ENCODE measurements around the gene JUNB. TPM values are rescaled to one million over a fixed set of nuclear protein-coding genes. Genes with fewer than 3 reads are reported as not detected.

JUNB gene
- total and polyA plus RNA-seq, 10 of the 15 experiments (the other 5 are each of a cell fraction or from before 2014, with no cell fraction given) = 0.55 to 144 (median 68.3) TPM

DNA sequence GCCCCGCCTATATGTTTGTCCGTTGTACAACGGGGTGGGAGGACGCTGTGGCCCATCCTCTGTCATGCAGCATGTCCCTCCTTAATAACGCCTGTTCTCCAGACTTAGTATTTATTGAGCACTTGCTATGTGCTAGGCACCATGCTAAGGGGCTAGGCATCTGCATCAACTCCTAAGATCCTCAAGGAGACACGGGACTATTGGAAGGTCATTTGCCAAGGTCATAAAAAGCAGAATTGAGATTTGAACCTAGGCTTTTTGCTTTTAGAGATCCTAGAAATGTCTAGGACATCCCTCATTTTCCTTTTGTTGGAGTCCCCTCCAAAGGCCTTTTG is 45.2 kb downstream of the JUNB start:
- Histone ChIP-seq H3K9me3 (replicated peaks; ENCODE audit: control insufficient read depth, insufficient read depth, low read length) (no peaks in the 10 kb centered on the region; the same call in none of the 3 replicates), H3K79me2 (ENCODE audit: control insufficient read depth, insufficient read depth, low read length) (no peaks in the 10 kb centered on the region), H3K9ac (ENCODE audit: control insufficient read depth, insufficient read depth, low read length) (no peak overlapping the region), H3K36me3 (ENCODE audit: control insufficient read depth in 2 of 2, insufficient read depth in 2 of 2, low read length in 1 of 2) (no peaks in the 10 kb centered on the region), H3K4me3 (no peak overlapping the region), H2AFZ (ENCODE audit: control insufficient read depth, low read depth, low read length) (no peak overlapping the region), H4K20me1 (ENCODE audit: control insufficient read depth, insufficient read depth) (no peaks in the 10 kb centered on the region; the same call in 1 of the 2 replicates), H3K27me3 (replicated peaks in 1 of 2; ENCODE audit: control insufficient read depth in 2 of 2, insufficient read depth in 2 of 2, low read length in 1 of 2) (peaks cover 10 to 46% of the 10 kb centered on the region in 2 experiments), H3K4me2 (ENCODE audit: control insufficient read depth, insufficient read depth) (no peak overlapping the region), H3K27ac (ENCODE audit: control insufficient read depth, insufficient read depth) (no peak overlapping the region), H3K4me1 (ENCODE audit: control insufficient read depth, insufficient read depth, low read length) (peaks cover 7% of the 10 kb centered on the region; the same call in 1 of the 2 replicates)
- CTCF ChIA-PET = interaction anchor here (0.8 to 1.6 kb wide), 7 partner anchors 9 to 79 kb away, joined by 4 to 12 read pairs (median 5); partner anchors contain the start of genes PRDX2 and THSD8
- ATAC-seq (no peak), DNase-seq (ENCODE audit: low read depth, low spot score) (no peak), FAIRE-seq (no peak)
- in situ Hi-C loops (cut with MboI) = no loop called here
- TF ChIP-seq, protein P1, sequence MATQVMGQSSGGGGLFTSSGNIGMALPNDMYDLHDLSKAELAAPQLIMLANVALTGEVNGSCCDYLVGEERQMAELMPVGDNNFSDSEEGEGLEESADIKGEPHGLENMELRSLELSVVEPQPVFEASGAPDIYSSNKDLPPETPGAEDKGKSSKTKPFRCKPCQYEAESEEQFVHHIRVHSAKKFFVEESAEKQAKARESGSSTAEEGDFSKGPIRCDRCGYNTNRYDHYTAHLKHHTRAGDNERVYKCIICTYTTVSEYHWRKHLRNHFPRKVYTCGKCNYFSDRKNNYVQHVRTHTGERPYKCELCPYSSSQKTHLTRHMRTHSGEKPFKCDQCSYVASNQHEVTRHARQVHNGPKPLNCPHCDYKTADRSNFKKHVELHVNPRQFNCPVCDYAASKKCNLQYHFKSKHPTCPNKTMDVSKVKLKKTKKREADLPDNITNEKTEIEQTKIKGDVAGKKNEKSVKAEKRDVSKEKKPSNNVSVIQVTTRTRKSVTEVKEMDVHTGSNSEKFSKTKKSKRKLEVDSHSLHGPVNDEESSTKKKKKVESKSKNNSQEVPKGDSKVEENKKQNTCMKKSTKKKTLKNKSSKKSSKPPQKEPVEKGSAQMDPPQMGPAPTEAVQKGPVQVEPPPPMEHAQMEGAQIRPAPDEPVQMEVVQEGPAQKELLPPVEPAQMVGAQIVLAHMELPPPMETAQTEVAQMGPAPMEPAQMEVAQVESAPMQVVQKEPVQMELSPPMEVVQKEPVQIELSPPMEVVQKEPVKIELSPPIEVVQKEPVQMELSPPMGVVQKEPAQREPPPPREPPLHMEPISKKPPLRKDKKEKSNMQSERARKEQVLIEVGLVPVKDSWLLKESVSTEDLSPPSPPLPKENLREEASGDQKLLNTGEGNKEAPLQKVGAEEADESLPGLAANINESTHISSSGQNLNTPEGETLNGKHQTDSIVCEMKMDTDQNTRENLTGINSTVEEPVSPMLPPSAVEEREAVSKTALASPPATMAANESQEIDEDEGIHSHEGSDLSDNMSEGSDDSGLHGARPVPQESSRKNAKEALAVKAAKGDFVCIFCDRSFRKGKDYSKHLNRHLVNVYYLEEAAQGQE (IDR thresholded peaks at IDR 0.05; ENCODE audit: low read depth, low read length) = no peak
- TF ChIP-seq KDM1A (IDR thresholded peaks at IDR 0.05; ENCODE audit: borderline replicate concordance) = no peak
- TF ChIP-seq MXI1 (IDR thresholded peaks at IDR 0.05; ENCODE audit: low read depth, low read length) = no peak
- no peak for TF ChIP-seq POU2F2 (IDR thresholded peaks at IDR 0.05; ENCODE audit: borderline replicate concordance, low read depth, low read length)
- TF ChIP-seq, protein P2, sequence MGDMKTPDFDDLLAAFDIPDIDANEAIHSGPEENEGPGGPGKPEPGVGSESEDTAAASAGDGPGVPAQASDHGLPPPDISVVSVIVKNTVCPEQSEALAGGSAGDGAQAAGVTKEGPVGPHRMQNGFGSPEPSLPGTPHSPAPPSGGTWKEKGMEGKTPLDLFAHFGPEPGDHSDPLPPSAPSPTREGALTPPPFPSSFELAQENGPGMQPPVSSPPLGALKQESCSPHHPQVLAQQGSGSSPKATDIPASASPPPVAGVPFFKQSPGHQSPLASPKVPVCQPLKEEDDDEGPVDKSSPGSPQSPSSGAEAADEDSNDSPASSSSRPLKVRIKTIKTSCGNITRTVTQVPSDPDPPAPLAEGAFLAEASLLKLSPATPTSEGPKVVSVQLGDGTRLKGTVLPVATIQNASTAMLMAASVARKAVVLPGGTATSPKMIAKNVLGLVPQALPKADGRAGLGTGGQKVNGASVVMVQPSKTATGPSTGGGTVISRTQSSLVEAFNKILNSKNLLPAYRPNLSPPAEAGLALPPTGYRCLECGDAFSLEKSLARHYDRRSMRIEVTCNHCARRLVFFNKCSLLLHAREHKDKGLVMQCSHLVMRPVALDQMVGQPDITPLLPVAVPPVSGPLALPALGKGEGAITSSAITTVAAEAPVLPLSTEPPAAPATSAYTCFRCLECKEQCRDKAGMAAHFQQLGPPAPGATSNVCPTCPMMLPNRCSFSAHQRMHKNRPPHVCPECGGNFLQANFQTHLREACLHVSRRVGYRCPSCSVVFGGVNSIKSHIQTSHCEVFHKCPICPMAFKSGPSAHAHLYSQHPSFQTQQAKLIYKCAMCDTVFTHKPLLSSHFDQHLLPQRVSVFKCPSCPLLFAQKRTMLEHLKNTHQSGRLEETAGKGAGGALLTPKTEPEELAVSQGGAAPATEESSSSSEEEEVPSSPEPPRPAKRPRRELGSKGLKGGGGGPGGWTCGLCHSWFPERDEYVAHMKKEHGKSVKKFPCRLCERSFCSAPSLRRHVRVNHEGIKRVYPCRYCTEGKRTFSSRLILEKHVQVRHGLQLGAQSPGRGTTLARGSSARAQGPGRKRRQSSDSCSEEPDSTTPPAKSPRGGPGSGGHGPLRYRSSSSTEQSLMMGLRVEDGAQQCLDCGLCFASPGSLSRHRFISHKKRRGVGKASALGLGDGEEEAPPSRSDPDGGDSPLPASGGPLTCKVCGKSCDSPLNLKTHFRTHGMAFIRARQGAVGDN (IDR thresholded peaks at IDR 0.05) = no peak
- WGBS (ENCODE audit: insufficient coverage, insufficient replicate concordance, low lambda C conversion rate, missing lambda C conversion rate) = 1% methylated on average over 6 of the region's 6 CpGs
- SMC1A ChIA-PET (ENCODE audit: uncharacterized antibody, unreplicated experiment) = no interaction called here
- intact Hi-C loops (cut with micrococcal nuclease; ENCODE audit: unreplicated experiment) = no loop called here
- no TSS peak for BruUV-seq (replicated peaks)
- POLR2A ChIA-PET = interaction anchor here (1.2 kb wide), 1 partner anchor 44 kb away, joined by 3 read pairs; no protein-coding TSS in a partner anchor
- RAD21 ChIA-PET (ENCODE audit: unreplicated experiment) = no interaction called here

All from GM12878 (cell line).